Measurements from ENCODE around the gene TMEM184C. TPM values are rescaled to one million over a fixed set of nuclear protein-coding genes. Genes with fewer than 3 reads are reported as not detected.

The TMEM184C gene
- total RNA-seq, 4 donors from 2014 or later = 22.2 to 33.2 (median 24.4) TPM

DNA sequence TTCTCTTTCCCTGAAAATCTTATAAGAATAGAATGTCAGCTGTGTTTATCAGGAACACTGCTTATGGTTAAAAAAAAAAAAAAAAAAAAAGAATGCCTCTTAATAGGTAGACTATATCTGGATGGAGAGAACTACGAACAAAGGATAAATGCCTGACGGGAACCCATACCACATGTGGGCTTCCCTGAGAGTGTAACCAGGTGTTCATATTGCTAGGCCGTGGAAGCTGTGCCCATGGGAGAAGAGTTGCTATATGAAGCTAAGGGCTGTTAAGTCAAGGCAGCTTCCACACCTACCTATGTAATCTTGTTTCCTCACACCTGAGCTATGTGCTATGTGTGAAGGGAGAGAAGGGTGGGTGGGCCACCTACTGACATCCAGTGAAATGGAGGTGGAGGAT is 27.3 kb downstream of the TMEM184C start:
- DNase-seq (ENCODE audit: low spot score in 2 of 2) = no peak
- Histone ChIP-seq H3K4me1 (peaks cover 0 to 8% (median 0%) of the 10 kb centered on the region in 4 donors), H3K4me3 (no peak overlapping the region), H3K27me3 (no peaks in the 10 kb centered on the region), H3K27ac (no peak overlapping the region), H3K36me3 (peaks cover 0 to 46% (median 0%) of the 10 kb centered on the region in 3 donors), H3K9me3 (no peaks in the 10 kb centered on the region)
- WGBS, 2 donors = 91 to 92% methylated on average over 3 of the region's 3 CpGs
- TF ChIP-seq, protein P1, sequence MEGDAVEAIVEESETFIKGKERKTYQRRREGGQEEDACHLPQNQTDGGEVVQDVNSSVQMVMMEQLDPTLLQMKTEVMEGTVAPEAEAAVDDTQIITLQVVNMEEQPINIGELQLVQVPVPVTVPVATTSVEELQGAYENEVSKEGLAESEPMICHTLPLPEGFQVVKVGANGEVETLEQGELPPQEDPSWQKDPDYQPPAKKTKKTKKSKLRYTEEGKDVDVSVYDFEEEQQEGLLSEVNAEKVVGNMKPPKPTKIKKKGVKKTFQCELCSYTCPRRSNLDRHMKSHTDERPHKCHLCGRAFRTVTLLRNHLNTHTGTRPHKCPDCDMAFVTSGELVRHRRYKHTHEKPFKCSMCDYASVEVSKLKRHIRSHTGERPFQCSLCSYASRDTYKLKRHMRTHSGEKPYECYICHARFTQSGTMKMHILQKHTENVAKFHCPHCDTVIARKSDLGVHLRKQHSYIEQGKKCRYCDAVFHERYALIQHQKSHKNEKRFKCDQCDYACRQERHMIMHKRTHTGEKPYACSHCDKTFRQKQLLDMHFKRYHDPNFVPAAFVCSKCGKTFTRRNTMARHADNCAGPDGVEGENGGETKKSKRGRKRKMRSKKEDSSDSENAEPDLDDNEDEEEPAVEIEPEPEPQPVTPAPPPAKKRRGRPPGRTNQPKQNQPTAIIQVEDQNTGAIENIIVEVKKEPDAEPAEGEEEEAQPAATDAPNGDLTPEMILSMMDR (IDR thresholded peaks at IDR 0.05) = no peak
- TF ChIP-seq EP300 (IDR thresholded peaks at IDR 0.05) (no peak), POLR2A (IDR thresholded peaks at IDR 0.05) (no peak)

GRCh38 chr4:147645099-147645498 is 27.9 kb downstream of the TMEM184C start:
- H3K27ac ChIP-seq = no peak overlapping the region
- H3K9me3 ChIP-seq = no peaks in the 10 kb centered on the region
- no peak for DNase-seq (ENCODE audit: low spot score in 2 of 2)
- H3K4me1 ChIP-seq = peaks cover 0 to 5% (median 0%) of the 10 kb centered on the region in 4 donors
- no peaks in the 10 kb centered on the region for H3K27me3 ChIP-seq
- TF ChIP-seq EP300 (IDR thresholded peaks at IDR 0.05) (no peak), POLR2A (IDR thresholded peaks at IDR 0.05) (no peak)
- TF ChIP-seq, protein P1 (IDR thresholded peaks at IDR 0.05) = no peak
- H3K36me3 ChIP-seq = peaks cover 0 to 46% (median 0%) of the 10 kb centered on the region in 3 donors
- H3K4me3 ChIP-seq = no peak overlapping the region

- DNase-seq (ENCODE audit: low spot score in 2 of 2) = no peak
- TF ChIP-seq, protein P1 (IDR thresholded peaks at IDR 0.05) = no peak
- TF ChIP-seq POLR2A (IDR thresholded peaks at IDR 0.05) (no peak), EP300 (IDR thresholded peaks at IDR 0.05) (no peak)
- no peaks in the 10 kb centered on the region for H3K9me3 ChIP-seq
- peaks cover 0 to 26% (median 0%) of the 10 kb centered on the region in 3 donors for H3K36me3 ChIP-seq
- no peak overlapping the region for H3K27ac ChIP-seq
- no peaks in the 10 kb centered on the region for H3K27me3 ChIP-seq
- no peak overlapping the region for H3K4me3 ChIP-seq
- H3K4me1 ChIP-seq = peaks cover 0 to 10% (median 0%) of the 10 kb centered on the region in 4 donors
These were observed 31.5 kb downstream of the TMEM184C start for GRCh38 chr4:147648656-147649055.

GRCh38 chr4:147651563-147651962 is 34.4 kb downstream of the TMEM184C start:
- peaks cover 0 to 5% (median 0%) of the 10 kb centered on the region in 4 donors for H3K4me1 ChIP-seq
- 94 to 96% methylated on average over 1 of the region's 1 CpG for WGBS, 2 donors
- no peaks in the 10 kb centered on the region for H3K27me3 ChIP-seq
- no peak overlapping the region for H3K4me3 ChIP-seq
- no peak overlapping the region for H3K27ac ChIP-seq
- TF ChIP-seq EP300 (IDR thresholded peaks at IDR 0.05) (no peak), POLR2A (IDR thresholded peaks at IDR 0.05) (no peak)
- TF ChIP-seq, protein P1 (IDR thresholded peaks at IDR 0.05) = no peak
- H3K36me3 ChIP-seq = peaks cover 0 to 46% (median 0%) of the 10 kb centered on the region in 3 donors
- no peaks in the 10 kb centered on the region for H3K9me3 ChIP-seq
- DNase-seq (ENCODE audit: low spot score in 2 of 2) = no peak

GRCh38 chr4:147655639-147656038 is 38.4 kb downstream of the TMEM184C start:
- DNase-seq (ENCODE audit: low spot score in 2 of 2) = no peak
- WGBS, 2 donors = 96 to 98% methylated on average over 2 of the region's 2 CpGs

More at GRCh38 chr4:147655639-147656038, 38.4 kb downstream of the TMEM184C start:
- H3K36me3 ChIP-seq = peaks cover 0 to 68% (median 0%) of the 10 kb centered on the region in 3 donors
- H3K27me3 ChIP-seq = no peaks in the 10 kb centered on the region
- no peak overlapping the region for H3K4me3 ChIP-seq
- no peaks in the 10 kb centered on the region for H3K9me3 ChIP-seq
- peaks cover 0 to 5% (median 0%) of the 10 kb centered on the region in 4 donors for H3K4me1 ChIP-seq
- H3K27ac ChIP-seq = no peak overlapping the region
- TF ChIP-seq EP300 (IDR thresholded peaks at IDR 0.05) = no peak
- TF ChIP-seq POLR2A (IDR thresholded peaks at IDR 0.05) = no peak
- TF ChIP-seq, protein P1 (IDR thresholded peaks at IDR 0.05) = no peak
